Subcutaneous abdominal adipose tissue (tissue), 5 donors: Measurements from ENCODE around the gene LORICRIN.

ENCODE experiments used
- H3K27ac ChIP-seq: one replicate; pipeline ENCODE4 v1.7.0; 2013; ENCODE audit warnings: low read depth, mild to moderate bottlenecking, inconsistent platforms, low read length, moderate library complexity
- H3K27me3 ChIP-seq, 5 donors: one replicate each; pipeline ENCODE4 v1.7.0; 2013; ENCODE audit warnings: low read length in 5 of 5, inconsistent platforms in 1 of 5; ENCODE audit not compliant: control insufficient read depth in 5 of 5, insufficient read depth in 4 of 5
- H3K36me3 ChIP-seq, 5 donors: one replicate each; pipeline ENCODE4 v1.7.0; 2013; ENCODE audit warnings: low read length in 5 of 5; ENCODE audit not compliant: control insufficient read depth in 5 of 5, insufficient read depth in 5 of 5
- H3K4me1 ChIP-seq, 5 donors: one replicate each; pipeline ENCODE4 v1.7.0; 2013; ENCODE audit warnings: low read length in 5 of 5, mild to moderate bottlenecking in 3 of 5, moderate library complexity in 1 of 5; ENCODE audit not compliant: control insufficient read depth in 5 of 5, insufficient read depth in 5 of 5
- H3K4me3 ChIP-seq, 5 donors: one replicate each; pipeline ENCODE4 v1.7.0; 2013; ENCODE audit warnings: low read length in 5 of 5, low read depth in 1 of 5
- H3K9ac ChIP-seq, 5 donors: one replicate each; pipeline ENCODE4 v1.7.0; 2013; ENCODE audit warnings: low read length in 5 of 5, mild to moderate bottlenecking in 4 of 5, moderate library complexity in 3 of 5
- H3K9me3 ChIP-seq, 5 donors: one replicate each; pipeline ENCODE4 v1.7.0; 2013; ENCODE audit warnings: low read length in 5 of 5; ENCODE audit not compliant: control insufficient read depth in 5 of 5
- donor health status: healthy.
- donor health status: healthy.
- donor health status: healthy.
- donor health status: healthy.
- donor health status: healthy.

Gene LORICRIN

DNA sequence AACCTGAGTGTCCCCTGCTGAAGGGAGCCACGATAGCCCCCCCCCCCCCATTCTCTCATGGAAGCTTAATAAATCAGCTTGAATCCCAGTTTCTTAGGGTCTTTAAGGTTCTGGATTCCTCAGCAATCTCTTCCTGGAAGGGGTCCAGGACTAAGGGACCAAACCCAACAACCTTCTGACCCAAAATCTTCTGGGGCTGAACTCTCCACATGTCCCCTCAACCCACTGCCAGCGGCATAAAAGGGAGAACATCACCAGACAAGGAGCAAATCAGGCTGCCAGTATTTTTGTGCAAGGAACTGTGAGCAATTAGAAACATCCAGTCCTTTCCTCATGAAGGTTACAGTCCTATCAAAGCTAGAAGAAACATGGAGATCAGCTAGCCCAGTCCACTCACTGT lies 12.7 kb upstream of the LORICRIN start:
- Histone ChIP-seq H3K9me3 (no peaks in the 10 kb centered on the region), H3K9ac (no peak overlapping the region), H3K4me3 (no peak overlapping the region), H3K36me3 (no peaks in the 10 kb centered on the region), H3K4me1 (peaks cover 0 to 9% (median 2%) of the 10 kb centered on the region in 5 donors), H3K27ac (no peak overlapping the region), H3K27me3 (peaks cover 0 to 14% (median 2%) of the 10 kb centered on the region in 5 donors)

DNA sequence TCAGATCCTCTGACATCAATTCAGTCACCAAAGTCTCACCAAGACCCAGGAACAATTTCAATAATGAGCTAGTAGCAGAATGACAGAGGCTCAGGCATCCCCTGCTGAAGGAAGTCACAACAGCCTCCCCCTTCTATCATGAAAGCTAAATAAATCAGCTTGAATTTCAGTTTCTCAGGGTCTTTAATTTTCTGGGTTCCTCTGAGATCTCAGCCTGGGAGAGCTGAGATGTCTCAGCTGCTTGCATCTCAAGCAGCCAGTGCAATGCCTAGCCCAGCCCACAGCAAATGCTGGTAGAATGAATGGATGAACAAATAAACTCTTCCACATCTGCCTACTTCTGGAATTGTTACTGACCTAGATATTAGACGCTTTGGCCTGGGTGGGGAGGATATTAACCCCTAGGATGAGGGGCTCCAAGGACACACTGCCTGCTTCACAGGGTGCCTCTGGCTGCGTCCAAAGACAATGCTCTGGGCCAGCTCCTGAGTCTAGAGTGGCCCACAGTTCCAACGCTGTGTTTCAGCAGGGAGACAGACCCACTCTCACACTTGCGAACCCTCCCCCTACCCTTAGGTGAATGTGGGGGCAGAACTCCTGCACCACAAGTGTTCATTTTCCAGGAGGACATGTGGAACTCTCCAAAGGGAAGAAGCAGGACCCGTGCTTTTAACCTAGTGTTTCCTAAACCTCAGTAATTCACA lies 11.2 kb upstream of the LORICRIN start:
- Histone ChIP-seq H3K27me3 (peaks cover 0 to 14% (median 2%) of the 10 kb centered on the region in 5 donors), H3K4me1 (peaks cover 0 to 9% (median 2%) of the 10 kb centered on the region in 5 donors), H3K27ac (no peak overlapping the region), H3K9me3 (no peaks in the 10 kb centered on the region), H3K9ac (no peak overlapping the region), H3K4me3 (no peak overlapping the region), H3K36me3 (no peaks in the 10 kb centered on the region)

DNA sequence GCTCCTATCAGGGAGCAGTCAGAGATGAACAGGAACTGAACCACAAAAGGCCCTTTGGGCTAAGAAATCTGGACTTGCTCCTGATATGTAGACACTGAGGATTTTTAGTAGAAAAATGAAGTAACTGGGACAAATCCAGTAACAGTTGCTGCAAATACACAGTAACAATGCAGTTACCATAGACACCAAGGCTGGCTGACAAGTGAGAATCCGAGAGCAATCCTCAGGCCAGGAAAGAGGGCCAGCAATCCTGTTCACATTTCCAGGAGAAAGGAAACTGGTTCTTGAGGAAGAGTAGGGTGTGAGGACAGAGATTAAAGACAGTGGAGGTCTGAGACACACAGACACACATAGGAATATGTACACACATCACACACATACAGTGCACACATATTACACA lies 9.3 kb upstream of the LORICRIN start:
- Histone ChIP-seq H3K36me3 (no peaks in the 10 kb centered on the region), H3K9ac (no peak overlapping the region), H3K27ac (no peak overlapping the region), H3K4me3 (no peak overlapping the region), H3K4me1 (peaks cover 0 to 9% (median 2%) of the 10 kb centered on the region in 5 donors), H3K27me3 (peaks cover 0 to 18% (median 2%) of the 10 kb centered on the region in 5 donors), H3K9me3 (no peaks in the 10 kb centered on the region)

DNA sequence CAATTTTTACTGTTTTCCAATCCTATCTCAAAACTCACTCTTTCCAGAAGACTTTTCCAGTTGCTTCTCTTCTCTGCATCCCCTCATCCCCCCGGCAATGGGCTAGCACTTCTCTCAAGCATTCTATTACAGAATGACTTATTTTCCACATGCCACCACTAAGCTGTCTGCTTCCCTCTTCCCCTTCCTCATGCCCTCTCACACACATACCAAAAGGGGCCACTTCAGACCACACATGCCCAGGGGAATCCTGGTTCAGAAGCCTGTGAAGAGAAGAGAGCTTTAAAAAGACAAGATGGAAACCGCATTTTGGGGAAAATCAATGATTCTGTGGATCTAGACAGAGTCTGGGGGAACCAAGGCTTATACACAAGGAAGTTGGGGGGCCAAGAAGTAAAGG lies 8.4 kb upstream of the LORICRIN start:
- H3K9me3 ChIP-seq: no peaks in the 10 kb centered on the region
- H3K4me1 ChIP-seq: peaks cover 0 to 9% (median 2%) of the 10 kb centered on the region in 5 donors
- no peaks in the 10 kb centered on the region for H3K36me3 ChIP-seq
- H3K27me3 ChIP-seq: peaks cover 0 to 15% (median 3%) of the 10 kb centered on the region in 5 donors
- no peak overlapping the region for H3K4me3 ChIP-seq
- H3K27ac ChIP-seq: no peak overlapping the region
- no peak overlapping the region for H3K9ac ChIP-seq

DNA sequence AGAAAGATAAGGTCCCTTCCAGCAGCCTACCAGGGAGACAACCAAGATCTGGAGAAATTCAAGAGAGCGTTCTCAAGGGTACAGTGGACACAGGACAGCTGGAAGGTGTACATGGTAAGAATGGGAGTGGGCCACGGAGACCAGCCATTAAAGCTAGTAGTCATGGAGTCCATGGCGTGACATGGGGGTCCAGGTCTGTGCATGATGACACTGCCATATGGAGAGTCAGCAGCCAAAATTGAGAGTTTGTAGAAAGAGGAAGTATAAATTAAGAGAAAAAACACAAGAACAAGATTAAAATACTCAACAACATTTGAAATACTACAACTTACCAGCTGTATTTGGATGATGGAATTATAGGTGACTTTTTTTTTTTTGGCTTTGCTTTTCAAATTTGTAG lies 7.9 kb upstream of the LORICRIN start:
- Histone ChIP-seq H3K36me3 (no peaks in the 10 kb centered on the region), H3K9me3 (no peaks in the 10 kb centered on the region), H3K27ac (no peak overlapping the region), H3K9ac (no peak overlapping the region), H3K4me3 (no peak overlapping the region), H3K27me3 (peaks cover 0 to 15% (median 3%) of the 10 kb centered on the region in 5 donors), H3K4me1 (peaks cover 0 to 9% (median 2%) of the 10 kb centered on the region in 5 donors)

DNA sequence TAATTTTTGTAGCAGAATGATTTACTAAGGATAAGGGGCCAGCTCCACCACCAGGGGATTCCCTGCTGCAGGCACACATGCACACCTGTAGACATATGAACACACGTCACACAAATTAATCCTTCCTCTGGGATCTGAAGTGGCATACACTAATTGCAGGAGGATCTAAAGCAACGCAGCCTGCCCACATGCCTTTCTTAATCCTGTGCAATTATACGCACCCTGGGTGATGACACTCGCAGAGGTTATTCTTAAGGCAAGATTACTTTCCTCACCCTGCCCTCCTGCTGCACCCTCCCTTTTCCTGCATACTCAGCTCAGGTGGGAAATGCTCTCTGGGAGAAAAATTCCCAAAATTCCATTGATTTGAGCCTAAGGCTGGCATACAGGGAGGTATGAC lies 7.5 kb upstream of the LORICRIN start:
- Histone ChIP-seq H3K4me1 (peaks cover 0 to 9% (median 2%) of the 10 kb centered on the region in 5 donors), H3K27me3 (peaks cover 0 to 15% (median 3%) of the 10 kb centered on the region in 5 donors), H3K9me3 (no peaks in the 10 kb centered on the region), H3K4me3 (no peak overlapping the region), H3K9ac (no peak overlapping the region), H3K27ac (no peak overlapping the region), H3K36me3 (no peaks in the 10 kb centered on the region)

DNA sequence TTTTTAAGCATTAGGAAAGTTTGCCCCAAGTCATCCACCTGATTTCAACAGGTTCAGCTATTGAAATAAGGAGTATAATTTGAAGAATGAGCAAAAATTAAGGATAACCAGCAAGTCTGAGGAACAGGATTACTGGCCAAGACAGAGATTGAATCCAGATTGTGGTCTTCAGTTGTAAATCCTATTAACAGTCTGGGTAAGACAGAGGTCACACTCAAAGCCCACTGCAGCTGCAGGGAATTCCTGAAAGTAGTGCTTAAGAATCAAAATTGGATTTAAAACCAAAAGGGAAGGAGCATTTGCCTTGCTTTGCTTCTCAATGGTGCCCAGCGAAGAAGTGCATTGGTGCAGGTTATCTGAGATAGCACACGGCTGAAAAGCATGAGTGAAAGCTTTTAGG lies 6.4 kb upstream of the LORICRIN start:
- no peak overlapping the region for H3K27ac ChIP-seq
- peaks cover 0 to 9% (median 2%) of the 10 kb centered on the region in 5 donors for H3K4me1 ChIP-seq
- H3K27me3 ChIP-seq: peaks cover 0 to 10% (median 1%) of the 10 kb centered on the region in 5 donors
- H3K9ac ChIP-seq: no peak overlapping the region
- H3K9me3 ChIP-seq: no peaks in the 10 kb centered on the region
- no peaks in the 10 kb centered on the region for H3K36me3 ChIP-seq
- no peak overlapping the region for H3K4me3 ChIP-seq

DNA sequence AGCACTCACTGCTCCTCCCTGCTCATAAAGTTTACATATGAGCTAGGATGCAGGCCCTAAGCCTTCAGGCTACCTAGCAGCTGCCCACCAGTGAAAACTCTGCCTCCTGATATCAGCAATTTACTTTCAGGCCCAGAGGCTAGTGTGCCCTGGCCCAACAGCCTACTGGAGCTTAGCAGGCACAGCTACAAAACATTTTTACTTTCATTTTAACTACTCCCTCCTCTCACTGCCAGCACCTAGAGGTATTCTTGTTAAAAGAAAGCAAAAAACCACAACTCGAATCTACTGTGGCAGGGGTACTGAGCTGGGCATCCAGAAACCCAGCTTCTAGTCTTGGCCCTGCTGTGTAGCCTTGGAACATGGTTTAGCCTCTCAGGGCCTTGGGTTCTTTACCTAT lies 5.8 kb upstream of the LORICRIN start:
- H3K9me3 ChIP-seq: no peaks in the 10 kb centered on the region
- H3K4me1 ChIP-seq: peaks cover 0 to 9% (median 2%) of the 10 kb centered on the region in 5 donors
- no peaks in the 10 kb centered on the region for H3K36me3 ChIP-seq
- no peak overlapping the region for H3K4me3 ChIP-seq
- H3K27me3 ChIP-seq: peaks cover 0 to 7% (median 0%) of the 10 kb centered on the region in 5 donors
- no peak overlapping the region for H3K27ac ChIP-seq
- no peak overlapping the region for H3K9ac ChIP-seq

DNA sequence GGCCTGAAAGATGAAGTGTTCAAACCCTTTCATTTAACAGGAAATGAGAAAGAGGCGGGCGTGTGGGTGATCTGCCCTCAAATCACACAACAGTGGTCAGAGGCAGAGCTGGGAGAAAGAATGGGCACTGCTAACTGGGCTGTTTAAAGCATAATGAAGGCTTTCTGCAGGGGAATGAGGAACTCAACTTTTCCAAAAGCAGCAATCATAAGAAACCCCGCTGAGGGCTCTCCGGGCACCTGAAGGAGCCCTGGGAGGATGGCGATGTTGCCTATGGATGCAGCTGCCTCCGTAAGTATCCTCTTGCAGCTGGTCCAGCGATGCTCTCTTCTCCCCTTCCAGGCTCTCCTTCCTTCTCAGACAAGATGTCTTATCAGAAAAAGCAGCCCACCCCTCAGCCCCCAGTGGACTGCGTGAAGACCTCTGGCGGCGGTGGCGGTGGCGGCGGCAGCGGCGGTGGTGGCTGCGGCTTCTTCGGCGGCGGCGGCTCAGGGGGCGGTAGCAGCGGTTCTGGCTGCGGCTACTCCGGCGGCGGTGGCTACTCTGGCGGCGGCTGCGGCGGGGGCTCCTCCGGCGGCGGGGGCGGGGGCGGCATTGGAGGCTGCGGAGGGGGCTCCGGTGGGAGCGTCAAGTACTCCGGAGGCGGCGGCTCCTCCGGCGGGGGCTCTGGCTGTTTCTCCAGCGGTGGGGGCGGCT lies 1.2 kb downstream of the LORICRIN start:
- Histone ChIP-seq H3K4me1 (peaks cover 0 to 17% (median 10%) of the 10 kb centered on the region in 5 donors), H3K9ac (no peak overlapping the region), H3K27ac (no peak overlapping the region), H3K36me3 (no peaks in the 10 kb centered on the region), H3K4me3 (peak overlapping the region in 2 of 5 donors; percentile 34 to 56), H3K27me3 (peaks cover 14 to 40% (median 31%) of the 10 kb centered on the region in 5 donors), H3K9me3 (no peaks in the 10 kb centered on the region)
